ENCODE data around the gene TMCO6. TPM values are rescaled to one million over a fixed set of nuclear protein-coding genes. Genes with fewer than 3 reads are reported as not detected.

The TMCO6 gene
- polyA plus RNA-seq, 1 donor from 2014 or later: 23.5 TPM

- no peaks in the 10 kb centered on the region for H4K20me1 ChIP-seq (ENCODE audit: insufficient read depth)
- peaks cover 10% of the 10 kb centered on the region for H3K36me3 ChIP-seq (ENCODE audit: insufficient read depth, low read length)
- H2AFZ ChIP-seq (ENCODE audit: low read depth, low read length): peak within 1 kb of the TSS; percentile 74
- H3K9ac ChIP-seq (ENCODE audit: low read length): peak within 1 kb of the TSS; percentile 86
- H3K4me2 ChIP-seq (ENCODE audit: low read length): peak within 1 kb of the TSS; percentile 89
- no peaks in the 10 kb centered on the region for H3K9me2 ChIP-seq (ENCODE audit: insufficient read depth, low read length)
- no peaks in the 10 kb centered on the region for H3F3A ChIP-seq (ENCODE audit: insufficient read depth, low read length, poor library complexity, severe bottlenecking)
- TF ChIP-seq TAF1 (IDR thresholded peaks at IDR 0.05; ENCODE audit: low read depth) (peak; percentile 58), POLR2AphosphoS5 (IDR thresholded peaks at IDR 0.05) (peak; percentile 86), MXI1 (conservative IDR thresholded peaks at IDR 0.05; ENCODE audit: poor library complexity, severe bottlenecking) (peak; percentile 94), REST (IDR thresholded peaks at IDR 0.05; ENCODE audit: borderline replicate concordance) (peak; percentile 29), EZH2 (IDR thresholded peaks at IDR 0.05; ENCODE audit: borderline replicate concordance, insufficient read depth, low read length, poor library complexity, severe bottlenecking) (no peak), SMC3 (conservative IDR thresholded peaks at IDR 0.05; ENCODE audit: poor library complexity) (peak; percentile 56), EP300 (conservative IDR thresholded peaks at IDR 0.05; ENCODE audit: poor library complexity, severe bottlenecking) (peak; percentile 36), RAD21 (conservative IDR thresholded peaks at IDR 0.05) (peak; percentile 33)
- TF ChIP-seq, protein P1, sequence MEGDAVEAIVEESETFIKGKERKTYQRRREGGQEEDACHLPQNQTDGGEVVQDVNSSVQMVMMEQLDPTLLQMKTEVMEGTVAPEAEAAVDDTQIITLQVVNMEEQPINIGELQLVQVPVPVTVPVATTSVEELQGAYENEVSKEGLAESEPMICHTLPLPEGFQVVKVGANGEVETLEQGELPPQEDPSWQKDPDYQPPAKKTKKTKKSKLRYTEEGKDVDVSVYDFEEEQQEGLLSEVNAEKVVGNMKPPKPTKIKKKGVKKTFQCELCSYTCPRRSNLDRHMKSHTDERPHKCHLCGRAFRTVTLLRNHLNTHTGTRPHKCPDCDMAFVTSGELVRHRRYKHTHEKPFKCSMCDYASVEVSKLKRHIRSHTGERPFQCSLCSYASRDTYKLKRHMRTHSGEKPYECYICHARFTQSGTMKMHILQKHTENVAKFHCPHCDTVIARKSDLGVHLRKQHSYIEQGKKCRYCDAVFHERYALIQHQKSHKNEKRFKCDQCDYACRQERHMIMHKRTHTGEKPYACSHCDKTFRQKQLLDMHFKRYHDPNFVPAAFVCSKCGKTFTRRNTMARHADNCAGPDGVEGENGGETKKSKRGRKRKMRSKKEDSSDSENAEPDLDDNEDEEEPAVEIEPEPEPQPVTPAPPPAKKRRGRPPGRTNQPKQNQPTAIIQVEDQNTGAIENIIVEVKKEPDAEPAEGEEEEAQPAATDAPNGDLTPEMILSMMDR (IDR thresholded peaks at IDR 0.05; ENCODE audit: poor library complexity, severe bottlenecking): peak; percentile 26
- peaks cover 25% of the 10 kb centered on the region for H3K79me2 ChIP-seq (replicated peaks; ENCODE audit: insufficient read depth, low read length)
- peak within 1 kb of the TSS; percentile 79 for H3K4me3 ChIP-seq (ENCODE audit: low read length)
- H3K9me3 ChIP-seq (ENCODE audit: low read length): no peaks in the 10 kb centered on the region
- peak within 1 kb of the TSS; percentile 86 for H3K27ac ChIP-seq (ENCODE audit: low read length)
- H3K27me3 ChIP-seq (ENCODE audit: insufficient read depth, low read depth, low read length): no peaks in the 10 kb centered on the region
These were observed 52.0 kb downstream of the TMCO6 start, which contains the start of the genes HARS1 and HARS2 for GRCh38 chr5:140690941-140691924. Gene HARS1 (minus strand): TSS chr5:140691370. CDS start chr5:140691304, 66 bp downstream. Gene HARS2 (plus strand): TSS chr5:140691455. CDS start chr5:140691649, 194 bp downstream.

- no peaks in the 10 kb centered on the region for H4K20me1 ChIP-seq (ENCODE audit: insufficient read depth)
- no peak overlapping the region for H3K4me2 ChIP-seq (ENCODE audit: low read length)
- H3K4me3 ChIP-seq (ENCODE audit: low read length): no peak overlapping the region
- no peak overlapping the region for H3K27ac ChIP-seq (ENCODE audit: low read length)
- H3K9me2 ChIP-seq (ENCODE audit: insufficient read depth, low read length): no peaks in the 10 kb centered on the region
- H3K9ac ChIP-seq (ENCODE audit: low read length): no peak overlapping the region
- no peaks in the 10 kb centered on the region for H3F3A ChIP-seq (ENCODE audit: insufficient read depth, low read length, poor library complexity, severe bottlenecking)
- no peaks in the 10 kb centered on the region for H3K9me3 ChIP-seq (ENCODE audit: low read length)
- no peak for TF ChIP-seq MXI1 (conservative IDR thresholded peaks at IDR 0.05; ENCODE audit: poor library complexity, severe bottlenecking)
- no peak for TF ChIP-seq RAD21 (conservative IDR thresholded peaks at IDR 0.05)
- TF ChIP-seq POLR2AphosphoS5 (IDR thresholded peaks at IDR 0.05): no peak
- TF ChIP-seq EZH2 (IDR thresholded peaks at IDR 0.05; ENCODE audit: borderline replicate concordance, insufficient read depth, low read length, poor library complexity, severe bottlenecking): no peak
- TF ChIP-seq, protein P1 (IDR thresholded peaks at IDR 0.05; ENCODE audit: poor library complexity, severe bottlenecking): no peak
- TF ChIP-seq SMC3 (conservative IDR thresholded peaks at IDR 0.05; ENCODE audit: poor library complexity): no peak
- TF ChIP-seq EP300 (conservative IDR thresholded peaks at IDR 0.05; ENCODE audit: poor library complexity, severe bottlenecking): no peak
- no peak for TF ChIP-seq TAF1 (IDR thresholded peaks at IDR 0.05; ENCODE audit: low read depth)
- TF ChIP-seq REST (IDR thresholded peaks at IDR 0.05; ENCODE audit: borderline replicate concordance): no peak
- no peak overlapping the region for H2AFZ ChIP-seq (ENCODE audit: low read depth, low read length)
- peaks cover 22% of the 10 kb centered on the region for H3K79me2 ChIP-seq (replicated peaks; ENCODE audit: insufficient read depth, low read length)
- no peaks in the 10 kb centered on the region for H3K27me3 ChIP-seq (ENCODE audit: insufficient read depth, low read depth, low read length)
- H3K36me3 ChIP-seq (ENCODE audit: insufficient read depth, low read length): peaks cover 16% of the 10 kb centered on the region
These were observed 55.0 kb downstream of the TMCO6 start for GRCh38 chr5:140694276-140694675.

Measured in neural cell (in vitro differentiated cells).